Measurements from ENCODE around the gene STIM1.

The STIM1 gene

DNA sequence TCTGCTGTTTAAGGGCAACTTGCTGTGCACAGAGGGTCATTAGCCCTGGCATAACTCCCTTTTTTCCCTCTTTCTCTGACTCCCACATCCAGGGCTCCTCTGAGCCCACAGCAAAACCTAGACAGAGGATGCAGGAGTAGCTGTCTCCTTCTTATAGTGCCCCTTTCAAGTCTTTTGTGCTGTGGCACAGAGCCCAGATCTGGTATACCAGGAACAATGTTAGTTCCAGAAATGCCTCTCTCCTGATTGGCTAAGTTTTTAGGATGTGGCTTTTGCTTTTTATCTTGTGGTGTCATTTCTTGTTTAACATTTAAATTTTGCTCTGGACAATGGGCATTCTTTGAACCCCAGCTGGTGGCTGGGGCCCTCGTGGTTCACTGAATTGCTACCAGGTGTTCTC is 213.5 kb downstream of the STIM1 start:
- DNase-seq (ENCODE audit: low read depth), result no peak

DNA sequence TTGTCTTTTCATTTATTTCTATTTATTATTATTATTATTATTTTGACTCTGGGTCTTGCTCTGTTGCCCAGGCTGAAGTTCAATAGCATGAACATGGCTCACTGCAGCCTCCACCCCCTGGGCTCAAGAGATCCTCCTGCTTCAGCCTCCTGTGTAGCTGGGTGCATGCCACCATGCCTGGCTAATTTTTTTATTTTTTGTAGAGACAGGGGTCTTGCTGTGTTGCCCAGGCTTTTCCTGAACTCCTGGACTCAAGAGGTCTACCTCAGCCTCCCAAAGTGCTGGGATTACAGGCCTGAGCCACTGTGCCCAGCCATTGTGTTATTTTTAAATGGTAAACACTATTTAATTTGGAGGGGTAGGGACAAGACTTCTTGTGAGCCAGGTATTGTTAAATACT is 215.9 kb downstream of the STIM1 start:
- DNase-seq (ENCODE audit: low read depth), result no peak

DNA sequence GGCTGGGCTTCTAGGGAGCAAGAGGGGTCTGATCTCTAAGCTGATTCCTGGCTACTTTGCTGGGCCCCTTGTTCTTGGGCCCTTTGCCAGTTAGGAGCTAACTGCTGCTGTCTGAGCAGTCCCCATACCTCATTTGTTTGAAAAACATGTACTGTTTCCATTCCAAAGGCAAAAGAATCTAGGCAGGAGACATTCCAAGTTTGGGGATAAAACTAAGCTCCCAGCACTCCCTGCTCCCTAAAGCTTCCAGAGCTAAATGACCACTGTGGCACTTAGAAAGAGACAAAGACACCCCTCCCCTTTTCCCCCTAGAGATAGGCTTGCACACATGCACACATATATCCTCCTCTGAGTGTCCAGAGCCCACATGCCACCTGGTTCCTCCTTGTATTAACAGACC is 216.4 kb downstream of the STIM1 start:
- no peak for DNase-seq (ENCODE audit: low read depth)

DNA sequence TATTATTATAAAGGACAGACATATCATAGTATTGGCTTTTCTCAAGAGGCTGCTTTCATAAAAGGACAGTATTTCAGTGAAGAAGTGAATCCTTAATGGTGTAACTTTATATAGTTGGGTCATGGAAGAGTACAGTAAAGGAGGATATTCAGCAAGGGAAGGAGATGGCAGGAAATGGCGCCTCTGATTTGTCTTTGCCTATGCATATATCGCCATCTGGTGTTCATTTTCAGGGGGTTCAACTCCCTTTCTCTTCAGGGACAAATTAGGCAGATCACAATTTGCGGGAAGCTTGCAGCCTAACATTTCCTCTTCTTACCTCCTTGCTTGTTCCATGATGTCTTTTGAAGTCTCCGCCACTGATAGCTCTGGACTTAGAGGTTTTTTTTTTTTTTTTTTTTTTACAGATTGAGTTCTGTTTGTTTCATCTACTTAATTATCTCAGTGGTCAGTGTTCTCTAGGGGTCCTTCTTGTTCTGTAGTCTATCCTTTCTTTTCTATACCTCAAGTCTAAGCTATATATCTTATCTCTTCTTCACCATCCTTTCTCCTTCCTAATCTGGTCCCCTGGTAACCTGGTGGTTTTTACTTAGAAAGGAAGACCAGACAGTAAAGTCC is 217.3 kb downstream of the STIM1 start:
- DNase-seq (ENCODE audit: low read depth), result peak; percentile 42

DNA sequence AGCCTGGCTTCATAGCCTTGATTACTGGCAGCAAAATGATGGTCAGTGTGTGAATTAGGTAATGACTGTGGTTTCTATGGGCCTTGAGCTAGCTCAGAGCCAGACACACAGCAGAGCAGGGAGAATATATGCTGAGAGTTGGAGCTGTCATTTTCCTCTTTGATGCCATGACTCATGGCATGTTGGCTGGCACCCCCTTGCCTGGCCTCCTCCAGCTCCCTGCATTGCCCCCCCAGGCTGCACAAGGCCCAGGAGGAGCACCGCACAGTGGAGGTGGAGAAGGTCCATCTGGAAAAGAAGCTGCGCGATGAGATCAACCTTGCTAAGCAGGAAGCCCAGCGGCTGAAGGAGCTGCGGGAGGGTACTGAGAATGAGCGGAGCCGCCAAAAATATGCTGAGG is 218.8 kb downstream of the STIM1 start:
- DNase-seq (ENCODE audit: low read depth), result no peak

DNA sequence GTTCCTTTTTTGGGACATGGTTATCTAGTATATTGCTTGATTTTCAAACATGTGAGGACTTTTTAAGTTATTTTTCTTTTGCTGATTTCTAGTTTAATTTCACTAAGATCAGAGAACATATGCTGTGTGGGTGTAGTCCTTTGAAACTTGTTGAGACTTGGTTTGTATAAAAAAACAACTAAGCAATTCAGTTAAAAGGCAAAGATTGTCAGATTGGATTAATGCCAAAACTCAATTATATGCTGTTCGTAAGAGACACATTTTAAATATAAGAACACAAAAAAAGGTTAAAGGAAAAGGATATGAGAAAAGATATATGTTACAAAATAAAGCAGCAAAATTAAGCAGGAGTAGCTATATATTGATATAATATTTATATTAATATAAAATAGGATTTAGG is 221.3 kb downstream of the STIM1 start:
- DNase-seq (ENCODE audit: low read depth), result no peak

DNA sequence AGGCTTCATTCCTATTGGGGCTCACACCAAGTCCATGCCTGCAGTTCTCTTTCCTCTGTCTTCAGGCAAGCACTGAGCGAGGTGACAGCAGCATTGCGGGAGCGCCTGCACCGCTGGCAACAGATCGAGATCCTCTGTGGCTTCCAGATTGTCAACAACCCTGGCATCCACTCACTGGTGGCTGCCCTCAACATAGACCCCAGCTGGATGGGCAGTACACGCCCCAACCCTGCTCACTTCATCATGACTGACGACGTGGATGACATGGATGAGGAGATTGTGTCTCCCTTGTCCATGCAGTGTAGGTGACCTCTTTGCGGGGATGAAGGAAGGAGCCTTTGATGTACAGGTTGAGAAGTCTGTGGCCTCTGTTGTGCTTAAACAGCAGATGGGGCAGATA is 227.7 kb downstream of the STIM1 start:
- DNase-seq (ENCODE audit: low read depth), result no peak

DNA sequence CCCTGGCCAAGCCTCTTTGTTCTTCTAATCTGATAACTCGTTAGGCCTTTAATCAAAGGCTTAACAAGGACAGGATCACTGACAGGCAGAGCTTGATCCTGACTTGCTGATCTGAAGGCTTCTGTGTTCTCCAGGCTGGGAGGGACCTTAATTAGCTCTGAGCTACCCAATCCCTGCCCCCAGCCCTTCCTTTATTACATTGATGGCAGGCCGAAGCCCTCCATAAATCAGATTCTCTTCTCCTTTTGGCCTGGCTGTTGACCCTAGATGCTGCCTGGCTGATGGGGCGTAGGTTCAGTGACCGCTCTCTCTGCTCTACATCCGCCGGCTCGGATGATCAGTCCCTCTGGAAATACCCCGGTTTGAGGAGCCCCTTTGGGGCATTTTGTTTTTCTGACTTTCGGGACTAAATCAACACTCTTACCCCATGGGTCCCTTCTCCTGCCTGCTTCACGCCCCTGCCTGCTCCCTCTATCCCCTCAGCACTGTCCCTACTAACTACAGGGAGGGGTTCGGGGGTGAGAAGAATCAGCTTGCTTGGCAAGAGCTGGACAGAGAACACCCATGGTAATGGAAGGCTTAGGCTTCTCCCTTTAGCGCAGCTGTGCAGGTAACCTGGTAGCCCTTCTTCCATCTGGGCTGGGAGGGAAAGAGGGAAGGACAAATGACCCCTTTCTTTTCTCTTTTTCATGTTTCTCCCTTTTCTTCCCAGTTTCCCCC is 229.1 kb downstream of the STIM1 start:
- no peak for DNase-seq (ENCODE audit: low read depth)

DNA sequence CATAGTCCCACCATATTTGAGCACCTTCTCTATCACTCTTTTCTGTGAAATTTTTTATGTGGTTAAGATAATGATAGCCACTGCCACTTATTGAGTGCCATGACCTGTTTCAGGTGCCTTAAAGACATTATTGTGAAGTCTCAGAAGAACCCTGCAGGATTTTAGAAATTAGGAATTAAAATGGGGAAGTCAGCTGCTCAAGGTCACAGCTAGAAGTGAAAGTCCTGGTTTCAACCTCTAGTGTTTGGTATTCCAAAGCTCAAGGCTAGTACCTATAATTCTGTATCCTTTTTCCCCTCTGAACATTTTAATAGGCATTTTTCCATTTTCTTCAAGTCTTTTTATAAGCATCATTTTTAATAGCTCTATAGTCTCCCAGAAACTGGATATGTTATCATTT is 230.1 kb downstream of the STIM1 start:
- DNase-seq (ENCODE audit: low read depth), result no peak

DNA sequence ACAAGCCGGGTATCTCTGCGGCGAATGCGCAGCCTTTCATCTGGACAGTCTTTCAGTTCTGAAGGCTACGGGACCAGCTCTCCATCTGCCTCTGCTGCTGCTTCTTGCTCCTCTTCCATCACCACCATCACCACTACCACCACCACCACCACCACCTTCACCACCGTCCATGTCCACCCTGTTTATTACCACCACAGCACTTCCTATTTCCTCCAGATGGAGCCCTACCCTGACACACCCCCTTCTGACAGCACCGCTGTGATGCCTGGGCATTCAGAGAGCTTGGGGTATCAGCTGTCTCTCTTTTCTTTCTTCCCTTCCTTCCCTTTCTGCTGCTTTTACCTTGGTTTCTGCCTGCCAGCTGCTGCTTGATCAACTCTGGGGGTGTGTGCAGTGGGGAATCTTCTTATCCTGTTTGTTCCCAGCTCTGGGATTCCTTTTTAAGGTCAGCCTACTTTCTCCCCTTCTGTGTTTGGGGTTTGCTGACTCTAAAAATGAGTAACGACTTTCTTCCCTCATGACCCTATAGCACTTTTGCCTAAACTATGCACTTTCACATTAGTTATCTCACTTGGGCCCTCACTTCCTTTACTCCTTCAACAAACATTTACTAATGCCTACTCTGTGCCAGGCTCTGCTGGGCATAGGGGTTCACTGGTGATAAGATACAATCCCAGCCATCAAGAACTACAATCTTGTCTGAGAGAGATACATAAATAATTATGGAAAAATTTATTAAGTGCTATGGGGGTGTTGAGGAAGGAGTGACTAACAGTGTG is 231.3 kb downstream of the STIM1 start:
- no peak for DNase-seq (ENCODE audit: low read depth)

DNA sequence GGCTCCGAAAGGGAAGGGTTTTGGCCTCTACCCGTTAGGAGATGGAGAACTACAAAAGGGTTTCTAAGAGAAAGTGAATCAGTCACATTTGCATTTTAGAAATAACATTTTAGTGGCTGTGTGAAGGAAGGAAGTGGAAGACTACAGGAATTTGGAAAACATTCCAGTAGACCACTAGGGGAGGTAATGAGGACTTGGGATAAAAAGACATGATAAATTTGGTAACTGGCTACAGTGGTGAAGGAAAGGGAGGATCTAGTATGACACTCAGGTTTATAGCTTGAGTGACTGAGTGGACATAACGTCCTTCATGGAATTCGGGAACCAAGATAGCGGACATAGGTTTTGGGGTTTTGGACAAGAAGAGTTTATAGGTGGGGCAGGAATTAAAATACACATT is 232.1 kb downstream of the STIM1 start:
- DNase-seq (ENCODE audit: low read depth), result no peak

DNA sequence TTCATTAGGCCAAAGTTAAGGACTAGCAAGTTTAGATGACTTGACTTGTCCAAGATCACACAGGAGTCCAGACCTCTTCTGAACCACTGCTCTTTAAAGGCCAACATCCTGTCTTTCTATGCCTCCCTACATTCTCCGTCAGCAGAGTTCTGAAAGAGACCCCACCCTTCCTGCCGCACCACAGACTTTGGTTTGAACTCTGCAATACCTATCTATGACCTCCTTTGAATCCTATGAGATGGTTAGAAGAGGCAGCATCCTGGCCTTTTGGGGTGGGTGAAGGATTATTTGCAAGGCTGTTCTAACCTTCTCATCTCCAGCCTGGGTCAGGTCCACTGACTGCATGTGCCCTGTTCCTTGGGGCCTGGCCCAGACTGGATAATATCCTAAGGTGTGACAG is 234.8 kb downstream of the STIM1 start:
- peak; percentile 37 for DNase-seq (ENCODE audit: low read depth)

DNA sequence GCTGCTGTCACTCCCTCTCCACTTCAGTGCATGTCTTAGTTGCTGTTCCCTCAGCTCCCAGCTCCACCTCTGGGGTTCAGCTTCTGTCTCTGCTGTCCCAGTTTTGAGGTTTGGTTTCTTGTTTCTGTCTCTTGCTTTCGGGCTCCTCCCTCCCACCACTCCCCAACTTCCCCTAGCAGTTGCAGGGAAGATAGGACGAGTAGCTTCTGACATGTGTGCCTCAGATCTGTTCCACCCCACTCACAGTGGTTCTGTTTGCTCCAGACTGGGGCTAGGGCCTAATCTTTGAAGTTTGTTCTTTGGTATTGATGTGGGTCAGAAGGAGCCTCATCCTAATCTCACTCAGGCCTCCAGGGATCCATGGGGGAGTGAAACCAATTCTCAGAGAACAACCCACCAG is 236.6 kb downstream of the STIM1 start:
- no peak for DNase-seq (ENCODE audit: low read depth)

DNA sequence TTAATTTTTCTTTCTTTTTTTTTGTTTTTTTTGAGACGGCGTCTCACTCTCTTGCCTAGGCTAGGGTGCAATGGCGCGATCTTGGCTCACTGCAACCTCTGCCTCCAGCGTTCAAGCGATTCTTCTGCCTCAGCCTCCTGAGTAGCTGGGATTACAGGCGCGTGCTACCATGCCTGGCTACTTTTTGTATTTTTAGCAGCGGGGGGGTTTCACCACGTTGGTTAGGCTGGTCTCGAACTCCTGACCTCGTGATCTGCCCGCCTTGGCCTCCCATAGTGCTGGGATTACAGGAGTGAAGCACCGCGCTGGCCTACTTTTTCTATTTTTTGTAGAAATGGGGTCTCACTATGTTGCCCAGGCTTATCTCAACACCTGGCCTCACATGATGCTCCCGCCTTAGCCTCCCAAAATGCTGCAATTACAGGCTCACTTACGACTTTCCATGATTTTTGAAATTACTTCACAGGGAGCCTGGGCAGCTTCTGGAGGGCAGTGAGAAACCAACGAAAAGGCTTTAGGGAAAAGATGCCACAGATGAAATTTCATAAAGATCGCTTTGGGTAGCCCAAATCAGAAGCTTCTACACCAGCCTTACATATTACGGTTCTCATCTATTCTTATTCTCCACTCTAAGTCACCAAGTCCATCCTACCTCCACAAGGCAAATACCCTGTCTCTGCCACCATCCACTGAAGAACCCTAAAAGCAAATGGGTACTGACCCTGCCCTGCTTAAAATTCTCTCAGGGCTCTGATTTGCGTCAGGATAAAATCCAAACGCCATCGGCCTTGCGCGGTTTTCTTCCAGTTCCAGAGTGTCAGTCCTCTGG is 238.3 kb downstream of the STIM1 start:
- no peak for DNase-seq (ENCODE audit: low read depth)

DNA sequence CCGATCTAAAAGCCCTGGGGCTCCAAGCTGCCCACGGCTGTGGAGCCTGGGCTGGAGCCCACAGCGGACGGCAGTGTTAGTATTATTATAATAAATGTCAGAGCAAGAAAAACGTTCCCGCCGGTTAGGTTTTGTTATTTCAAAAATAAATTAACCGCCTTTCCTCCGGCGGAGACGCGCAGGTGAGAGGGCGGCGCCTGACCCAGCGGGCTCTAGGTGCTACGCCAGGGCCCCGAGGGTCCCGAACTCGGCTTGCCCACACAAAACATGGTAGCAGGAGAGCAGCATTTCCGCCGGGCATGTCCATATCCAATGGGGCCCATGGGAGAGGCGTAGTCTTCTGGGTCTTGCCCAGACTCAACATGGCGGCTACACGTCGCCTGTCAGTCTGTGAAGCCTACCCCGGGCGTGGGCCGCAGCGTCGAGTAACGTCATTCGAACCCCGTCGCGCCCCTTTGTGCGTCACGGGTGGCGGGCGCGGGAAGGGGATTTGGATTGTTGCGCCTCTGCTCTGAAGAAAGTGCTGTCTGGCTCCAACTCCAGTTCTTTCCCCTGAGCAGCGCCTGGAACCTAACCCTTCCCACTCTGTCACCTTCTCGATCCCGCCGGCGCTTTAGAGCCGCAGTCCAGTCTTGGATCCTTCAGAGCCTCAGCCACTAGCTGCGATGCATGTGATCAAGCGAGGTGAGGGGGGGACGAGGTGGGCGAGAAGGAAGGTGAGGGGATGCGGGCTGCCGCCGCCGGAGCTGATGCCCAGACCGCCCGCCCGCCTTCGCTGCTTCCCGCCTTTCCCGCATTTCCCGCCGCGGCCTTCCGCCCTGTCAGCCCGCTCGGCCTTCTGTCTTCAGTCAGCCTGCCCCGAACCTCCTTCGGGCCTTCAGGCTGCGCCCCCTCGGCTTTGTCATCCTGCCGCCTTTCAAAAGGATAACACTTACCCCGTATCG is 239.2 kb downstream of the STIM1 start, which contains the start of gene RRM1:
RRM1 (plus strand) TSS at position 452 of the 944 bp plus-strand sequence; CDS start at position 666, 214 bp downstream.
- DNase-seq (ENCODE audit: low read depth), result peak; percentile 90

DNA sequence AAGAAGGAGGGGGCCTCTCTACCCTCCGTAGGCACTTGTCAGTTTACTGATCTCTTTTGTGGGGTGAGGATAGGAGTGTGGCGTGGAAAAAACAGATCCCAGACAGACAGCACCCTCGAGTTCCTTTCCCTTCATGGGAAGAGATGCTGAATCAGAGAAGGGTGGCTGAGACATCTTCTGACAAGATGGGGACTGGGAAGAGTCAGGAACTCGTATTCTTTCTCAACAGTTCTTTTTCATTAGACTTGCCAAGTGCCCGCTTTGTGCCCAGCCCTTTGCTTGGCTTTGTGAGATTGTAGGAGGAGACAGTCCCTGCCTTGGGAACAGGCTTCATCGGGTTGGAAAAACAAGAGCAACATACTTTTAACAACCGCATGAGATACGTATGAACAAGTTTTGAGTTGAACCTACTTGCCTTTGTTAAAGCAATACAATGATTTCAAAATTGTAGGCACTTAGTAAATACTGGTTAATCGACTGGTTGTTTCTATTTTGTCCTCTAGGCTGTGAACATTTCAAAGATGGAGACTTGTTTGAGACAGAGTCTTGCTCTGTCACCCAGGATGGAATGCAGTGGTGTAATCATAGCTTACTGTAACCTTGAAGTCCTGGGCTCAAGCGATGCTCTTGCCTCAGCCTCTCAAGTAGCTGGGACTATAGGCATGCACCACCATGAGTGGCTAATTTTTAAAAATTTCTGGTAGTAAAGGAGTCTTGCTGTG is 240.2 kb downstream of the STIM1 start:
- no peak for DNase-seq (ENCODE audit: low read depth)

DNA sequence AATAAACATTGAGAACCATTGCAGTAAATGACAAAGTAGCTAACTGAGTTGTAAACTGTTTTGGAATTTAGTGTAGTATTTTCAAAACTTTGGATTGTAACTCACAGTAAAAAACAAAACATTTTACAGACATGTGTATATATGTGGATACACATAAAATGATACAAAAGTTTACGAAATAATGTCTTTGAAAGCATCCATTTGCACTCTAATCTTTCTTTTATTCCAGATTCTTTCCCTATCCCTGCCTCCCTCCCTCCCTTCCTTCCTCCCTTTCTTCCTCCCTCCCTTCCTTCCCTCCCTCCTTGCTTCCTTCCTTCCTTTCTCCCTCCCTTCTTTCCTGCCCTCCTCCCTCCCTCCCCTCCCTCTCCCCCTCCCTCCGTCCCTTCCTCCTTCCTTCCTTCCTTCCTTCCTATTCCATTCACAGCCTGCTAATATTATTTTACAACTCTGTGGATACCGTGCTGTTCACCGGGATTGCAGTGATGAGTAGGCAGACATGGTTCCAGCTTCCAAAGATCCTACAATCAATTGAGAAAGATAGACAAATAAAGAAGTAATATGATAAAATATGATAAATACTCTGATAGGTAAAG is 242.7 kb downstream of the STIM1 start:
- DNase-seq (ENCODE audit: low read depth), result no peak

DNA sequence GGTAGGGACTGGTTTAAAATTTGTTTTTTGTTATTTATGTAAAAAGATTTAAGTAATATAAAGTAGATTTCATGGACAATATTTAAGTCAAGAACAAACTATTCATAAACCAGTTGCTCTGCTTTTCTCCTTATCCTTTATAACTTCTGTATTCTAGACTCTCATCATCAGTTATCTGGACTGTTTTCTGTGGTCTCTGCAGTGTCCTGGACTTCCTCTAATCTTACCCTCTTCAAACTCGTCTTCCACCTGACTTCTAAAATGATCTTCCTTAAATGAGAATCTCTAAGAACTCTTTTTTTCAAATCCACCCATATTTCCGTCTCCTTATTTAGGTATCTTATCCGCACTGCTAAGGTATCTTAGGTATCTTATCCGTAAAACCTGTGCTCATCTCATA is 247.2 kb downstream of the STIM1 start:
- no peak for DNase-seq (ENCODE audit: low read depth)

DNA sequence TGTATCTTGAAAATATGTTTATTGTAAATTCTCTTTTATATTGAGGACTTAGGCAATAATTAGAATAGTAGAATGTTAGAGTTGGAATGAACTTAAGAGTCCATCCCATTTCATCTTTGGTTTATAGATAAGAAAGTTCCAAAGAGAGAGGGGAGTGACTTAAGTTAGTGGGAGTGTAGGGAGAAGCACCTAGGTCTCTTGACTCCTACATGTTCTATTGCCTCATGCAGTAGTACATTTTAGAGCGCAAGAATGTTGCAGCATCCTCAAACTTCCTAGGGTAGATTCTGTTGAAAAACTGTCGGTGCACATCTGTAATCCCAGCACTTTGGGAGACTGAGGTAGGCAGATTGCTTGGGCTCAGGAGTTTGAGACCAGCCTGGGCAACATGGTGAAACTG is 247.8 kb downstream of the STIM1 start:
- DNase-seq (ENCODE audit: low read depth), result no peak

DNA sequence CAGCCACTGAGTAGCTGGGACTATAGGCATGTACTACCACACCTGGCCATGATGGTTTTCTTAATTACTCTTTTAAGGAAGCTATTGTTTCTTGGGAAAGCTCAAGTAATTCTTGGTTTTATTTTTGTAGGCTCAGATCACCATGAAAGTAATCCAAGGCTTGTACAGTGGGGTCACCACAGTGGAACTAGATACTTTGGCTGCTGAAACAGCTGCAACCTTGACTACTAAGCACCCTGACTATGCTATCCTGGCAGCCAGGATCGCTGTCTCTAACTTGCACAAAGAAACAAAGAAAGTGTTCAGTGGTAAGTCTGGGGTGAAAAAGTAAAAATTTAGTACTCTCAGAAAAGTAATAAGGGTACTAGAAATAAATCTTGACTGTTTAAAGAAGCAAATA is 250.5 kb downstream of the STIM1 start:
- DNase-seq (ENCODE audit: low read depth), result no peak

Data from T follicular helper cell (primary cell).